Ishikawa (cell line): ENCODE data around the gene TSPO2.
A peak's percentile ranks its signal among the peaks of the same experiment; 100 is the strongest.

Experiments
- CEBPB ChIP-seq: IDR thresholded peaks from 2 replicates; pipeline ENCODE4 v1.6.1; 2012
- CREB1 ChIP-seq: IDR thresholded peaks from 2 replicates; pipeline ENCODE4 v1.6.1; 2012; ENCODE audit warnings: low read depth
- EGR1 ChIP-seq: IDR thresholded peaks from 2 replicates; pipeline ENCODE4 v1.6.1; 2012
- EP300 ChIP-seq: IDR thresholded peaks from 2 replicates; pipeline ENCODE4 v1.6.1; 2012; ENCODE audit warnings: borderline replicate concordance
- FOXM1 ChIP-seq: IDR thresholded peaks from 2 replicates; pipeline ENCODE4 v1.6.1; 2012; ENCODE audit warnings: low read depth, borderline replicate concordance
- NFIC ChIP-seq: IDR thresholded peaks from 2 replicates; pipeline ENCODE4 v1.6.1; 2012
- RAD21 ChIP-seq: IDR thresholded peaks from 2 replicates; pipeline ENCODE4 v1.6.1; 2012; ENCODE audit warnings: low read depth
- TAF1 ChIP-seq: IDR thresholded peaks from 2 replicates; pipeline ENCODE4 v1.6.1; 2012; ENCODE audit warnings: low read depth, mild to moderate bottlenecking
- TCF12 ChIP-seq: IDR thresholded peaks from 2 replicates; pipeline ENCODE4 v1.6.1; 2012; ENCODE audit warnings: low read depth
- TEAD4 ChIP-seq: IDR thresholded peaks from 2 replicates; pipeline ENCODE4 v1.6.1; 2012
- YY1 ChIP-seq: IDR thresholded peaks from 2 replicates; pipeline ENCODE4 v1.6.1; 2012; ENCODE audit warnings: low read depth
- ZBTB7A ChIP-seq: IDR thresholded peaks from 2 replicates; pipeline ENCODE4 v1.6.1; 2012; ENCODE audit warnings: low read depth
- TF ChIP-seq, protein P1 (sequence below): IDR thresholded peaks from 2 replicates; pipeline ENCODE4 v1.6.1; 2012
- TF ChIP-seq, protein P2 (sequence below): IDR thresholded peaks from 2 replicates; pipeline ENCODE4 v1.6.1; 2012
- TF ChIP-seq, protein P3 (sequence below): IDR thresholded peaks from 2 replicates; pipeline ENCODE4 v1.6.1; 2012; ENCODE audit warnings: low read depth, mild to moderate bottlenecking

The TSPO2 gene

DNA sequence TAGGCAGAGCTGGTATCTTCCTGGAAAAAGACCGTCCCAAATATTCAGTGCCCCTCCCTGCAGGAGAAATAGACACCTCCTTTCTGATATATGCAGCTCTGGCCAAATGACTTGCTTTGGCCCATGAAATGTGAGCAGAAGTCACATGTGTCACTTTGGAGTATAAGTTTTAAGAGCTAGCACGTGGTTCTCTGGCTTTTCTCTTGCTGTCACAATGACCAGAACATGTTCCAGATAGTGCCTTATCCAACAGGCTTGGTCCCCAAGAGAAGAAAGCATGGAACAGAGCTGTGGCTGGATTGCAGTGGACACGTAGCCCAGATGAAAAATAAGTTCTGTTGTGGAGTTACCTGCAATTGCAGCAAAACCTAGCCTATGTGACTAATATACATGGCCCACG, 43.6 kb upstream of the TSPO2 start:
- no peak for TF ChIP-seq ZBTB7A
- TF ChIP-seq, protein P1, sequence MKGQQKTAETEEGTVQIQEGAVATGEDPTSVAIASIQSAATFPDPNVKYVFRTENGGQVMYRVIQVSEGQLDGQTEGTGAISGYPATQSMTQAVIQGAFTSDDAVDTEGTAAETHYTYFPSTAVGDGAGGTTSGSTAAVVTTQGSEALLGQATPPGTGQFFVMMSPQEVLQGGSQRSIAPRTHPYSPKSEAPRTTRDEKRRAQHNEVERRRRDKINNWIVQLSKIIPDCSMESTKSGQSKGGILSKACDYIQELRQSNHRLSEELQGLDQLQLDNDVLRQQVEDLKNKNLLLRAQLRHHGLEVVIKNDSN = no peak

DNA sequence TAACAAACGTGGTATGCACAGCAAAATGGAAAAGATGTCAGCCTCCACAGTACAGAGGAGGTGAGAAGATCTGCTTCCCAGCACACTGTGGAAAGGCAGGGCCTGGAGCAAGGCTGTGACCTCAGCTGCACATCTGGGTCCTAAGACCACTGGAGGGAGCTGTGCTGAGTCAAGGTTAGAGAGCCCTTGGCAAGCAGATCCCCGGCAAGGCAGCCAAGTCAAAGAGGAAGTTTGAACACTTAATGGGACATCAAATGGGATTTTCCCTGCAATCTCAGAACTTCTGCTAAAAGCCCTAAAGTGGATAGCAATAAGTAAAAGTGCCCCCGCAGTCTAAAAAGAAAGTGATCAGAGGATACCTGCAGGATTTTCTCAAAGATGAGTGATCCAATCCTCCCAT, 42.7 kb upstream of the TSPO2 start:
- no peak for TF ChIP-seq TEAD4
- TF ChIP-seq RAD21 = no peak; the same call in 1 of the 2 replicates
- no peak for TF ChIP-seq EP300
- no peak for TF ChIP-seq FOXM1
- TF ChIP-seq, protein P2, sequence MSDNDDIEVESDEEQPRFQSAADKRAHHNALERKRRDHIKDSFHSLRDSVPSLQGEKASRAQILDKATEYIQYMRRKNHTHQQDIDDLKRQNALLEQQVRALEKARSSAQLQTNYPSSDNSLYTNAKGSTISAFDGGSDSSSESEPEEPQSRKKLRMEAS = no peak
- TF ChIP-seq, protein P3, sequence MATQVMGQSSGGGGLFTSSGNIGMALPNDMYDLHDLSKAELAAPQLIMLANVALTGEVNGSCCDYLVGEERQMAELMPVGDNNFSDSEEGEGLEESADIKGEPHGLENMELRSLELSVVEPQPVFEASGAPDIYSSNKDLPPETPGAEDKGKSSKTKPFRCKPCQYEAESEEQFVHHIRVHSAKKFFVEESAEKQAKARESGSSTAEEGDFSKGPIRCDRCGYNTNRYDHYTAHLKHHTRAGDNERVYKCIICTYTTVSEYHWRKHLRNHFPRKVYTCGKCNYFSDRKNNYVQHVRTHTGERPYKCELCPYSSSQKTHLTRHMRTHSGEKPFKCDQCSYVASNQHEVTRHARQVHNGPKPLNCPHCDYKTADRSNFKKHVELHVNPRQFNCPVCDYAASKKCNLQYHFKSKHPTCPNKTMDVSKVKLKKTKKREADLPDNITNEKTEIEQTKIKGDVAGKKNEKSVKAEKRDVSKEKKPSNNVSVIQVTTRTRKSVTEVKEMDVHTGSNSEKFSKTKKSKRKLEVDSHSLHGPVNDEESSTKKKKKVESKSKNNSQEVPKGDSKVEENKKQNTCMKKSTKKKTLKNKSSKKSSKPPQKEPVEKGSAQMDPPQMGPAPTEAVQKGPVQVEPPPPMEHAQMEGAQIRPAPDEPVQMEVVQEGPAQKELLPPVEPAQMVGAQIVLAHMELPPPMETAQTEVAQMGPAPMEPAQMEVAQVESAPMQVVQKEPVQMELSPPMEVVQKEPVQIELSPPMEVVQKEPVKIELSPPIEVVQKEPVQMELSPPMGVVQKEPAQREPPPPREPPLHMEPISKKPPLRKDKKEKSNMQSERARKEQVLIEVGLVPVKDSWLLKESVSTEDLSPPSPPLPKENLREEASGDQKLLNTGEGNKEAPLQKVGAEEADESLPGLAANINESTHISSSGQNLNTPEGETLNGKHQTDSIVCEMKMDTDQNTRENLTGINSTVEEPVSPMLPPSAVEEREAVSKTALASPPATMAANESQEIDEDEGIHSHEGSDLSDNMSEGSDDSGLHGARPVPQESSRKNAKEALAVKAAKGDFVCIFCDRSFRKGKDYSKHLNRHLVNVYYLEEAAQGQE = no peak

DNA sequence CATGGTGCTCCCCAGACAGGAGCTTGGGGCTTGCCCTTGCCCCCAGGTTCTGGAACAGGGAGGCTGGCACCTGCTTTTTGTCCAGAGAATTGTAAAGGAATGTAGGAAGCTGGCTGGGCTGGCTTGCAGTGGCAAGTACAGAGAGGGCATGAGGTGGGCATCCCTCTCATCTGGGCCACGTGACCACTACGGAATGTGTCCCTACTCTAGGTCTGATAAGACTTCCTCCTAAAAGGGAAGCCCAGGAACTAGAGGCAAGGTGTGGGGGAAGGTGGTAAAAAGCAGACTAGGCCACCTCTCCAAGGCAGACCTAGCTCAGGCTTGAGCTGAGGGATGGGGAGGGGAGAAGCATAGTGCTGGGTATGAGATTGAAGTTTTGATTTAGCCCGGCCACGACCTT, 42.0 kb upstream of the TSPO2 start:
- TF ChIP-seq TAF1 = no peak
- no peak for TF ChIP-seq TEAD4
- TF ChIP-seq RAD21 = no peak
- TF ChIP-seq EGR1 = no peak
- TF ChIP-seq FOXM1 = no peak
- TF ChIP-seq NFIC = no peak
- TF ChIP-seq TCF12 = no peak
- no peak for TF ChIP-seq EP300
- TF ChIP-seq YY1 = no peak
- no peak for TF ChIP-seq CREB1
- TF ChIP-seq, protein P1 = no peak
- TF ChIP-seq ZBTB7A = no peak
- TF ChIP-seq, protein P3 = no peak
- no peak for TF ChIP-seq CEBPB
- TF ChIP-seq, protein P2 = no peak

DNA sequence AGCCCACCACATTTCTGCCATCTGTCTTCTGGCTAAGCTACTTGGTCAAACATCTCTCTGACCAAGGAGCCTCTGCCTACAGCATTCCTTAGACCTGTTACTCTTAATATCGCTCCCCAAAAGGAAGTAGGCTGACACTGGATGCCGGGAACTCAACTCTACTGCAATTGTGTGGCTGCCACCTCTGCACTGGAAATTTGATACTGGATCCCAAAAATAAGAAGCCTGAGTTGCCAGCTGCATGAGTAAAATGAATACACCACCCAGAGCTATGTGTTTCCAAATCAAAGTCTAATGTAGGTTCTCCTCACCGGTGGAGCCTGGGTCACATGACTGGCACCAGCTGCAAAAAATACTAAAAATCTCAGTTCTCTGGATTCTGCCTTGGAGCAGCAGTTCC, 40.1 kb upstream of the TSPO2 start:
- TF ChIP-seq EP300 (no peak), CREB1 (no peak), ZBTB7A (no peak), NFIC (no peak), TEAD4 (no peak)
- TF ChIP-seq, protein P1 = peak; percentile 43; the same call in 1 of the 2 replicates

DNA sequence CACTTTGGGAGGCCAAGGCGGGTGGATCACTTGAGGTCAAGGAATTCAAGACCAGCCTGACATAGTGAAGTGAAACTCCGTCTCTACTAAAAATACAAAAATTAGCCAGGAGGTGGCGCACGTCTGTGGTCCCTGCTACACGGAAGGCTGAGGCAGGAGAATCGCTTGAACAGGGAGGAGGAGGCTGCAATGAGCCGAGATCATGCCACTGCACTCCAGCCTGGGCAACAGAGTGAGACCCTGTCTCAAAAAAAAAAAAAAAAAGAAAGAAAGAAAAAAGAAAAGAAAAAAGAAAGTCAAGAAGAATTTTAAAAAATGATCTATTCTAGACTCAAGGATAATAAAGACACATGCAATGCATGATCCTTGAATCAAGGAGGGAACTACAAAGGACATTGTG, 36.0 kb upstream of the TSPO2 start:
- TF ChIP-seq RAD21 = peak; percentile 63

DNA sequence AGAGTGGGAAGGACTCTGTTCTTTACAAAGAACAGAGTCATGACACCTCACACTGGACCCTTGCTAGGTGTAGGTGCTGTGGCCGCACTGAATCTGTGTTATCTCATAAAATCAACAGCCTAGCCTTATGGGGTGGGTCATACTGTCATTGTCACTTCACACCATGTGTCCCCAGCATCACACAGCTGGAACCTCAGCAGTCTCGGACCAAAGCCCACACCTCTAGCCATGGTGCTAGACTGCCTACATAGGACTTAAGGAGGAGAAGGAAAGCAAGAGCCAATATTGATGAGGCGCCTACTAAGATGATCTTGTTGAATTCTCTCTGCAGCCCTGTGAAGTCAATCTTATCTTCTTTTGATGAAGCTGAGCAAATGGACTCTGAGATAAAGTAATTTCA, 34.3 kb upstream of the TSPO2 start:
- TF ChIP-seq FOXM1 (no peak), TEAD4 (no peak), ZBTB7A (no peak)
- TF ChIP-seq, protein P3 = peak; percentile 40
- TF ChIP-seq, protein P2 = no peak
